ENCODE data around the gene GCGR.

- no peak for TF ChIP-seq POLR2A (IDR thresholded peaks at IDR 0.05)
- no peak for TF ChIP-seq CTCF (IDR thresholded peaks at IDR 0.05)
- no peak for TF ChIP-seq POLR2AphosphoS5 (IDR thresholded peaks at IDR 0.05)
- TF ChIP-seq EP300 (IDR thresholded peaks at IDR 0.05): no peak
Observed at GRCh38 chr17:81807839-81808238, 3.9 kb downstream of the GCGR start.
